Effector memory CD8-positive, alpha-beta T cell (primary cell): ENCODE measurements around the gene MIA2.
"Not testable (repeated sequence)": the region's sequence is repeated elsewhere in the genome, so short reads cannot be mapped to it uniquely, and the experiment has no call there.

Source experiments
- ATAC-seq: fragments of 150-1000 bp; cut with Tn5 transposase; replicated peaks from 2 replicates; pipeline ENCODE4 v1.10.0; 2021; ENCODE audit warnings: mild to moderate bottlenecking, moderate library complexity
- DNase-seq, 3 experiments: peaks; one replicate each; pipeline ENCODE4 v3.0.0; 2021
- H3K27ac Mint-ChIP-seq, 2 donors: one replicate each; pipeline ENCODE4 v1.8.0; 2022; ENCODE audit warnings: mild to moderate bottlenecking in 2 of 2, mixed read lengths in 2 of 2, moderate library complexity in 2 of 2
- H3K27me3 Mint-ChIP-seq, 2 donors: one replicate each; pipeline ENCODE4 v1.8.0; 2022; ENCODE audit warnings: mixed read lengths in 2 of 2
- H3K36me3 Mint-ChIP-seq: one replicate; pipeline ENCODE4 v1.8.0; 2022; ENCODE audit warnings: mild to moderate bottlenecking, moderate library complexity, mixed read lengths; ENCODE audit not compliant: insufficient read depth
- H3K4me1 Mint-ChIP-seq, 2 donors: one replicate each; pipeline ENCODE4 v1.8.0; 2022; ENCODE audit warnings: low read depth in 2 of 2, mixed read lengths in 2 of 2
- H3K4me3 Mint-ChIP-seq, 2 donors: one replicate each; pipeline ENCODE4 v1.8.0; 2022; ENCODE audit warnings: mild to moderate bottlenecking in 2 of 2, mixed read lengths in 2 of 2, moderate library complexity in 2 of 2
- H3K9me3 Mint-ChIP-seq, 2 donors: one replicate each; pipeline ENCODE4 v1.8.0; 2022; ENCODE audit warnings: mixed read lengths in 2 of 2

The MIA2 gene

GRCh38 chr14:39219075-39219499 lies 14.6 kb upstream of the MIA2 start:
- DNase-seq (no peak), ATAC-seq (no peak)
- Mint-ChIP-seq H3K4me3 (no peak overlapping the region), H3K9me3 (no peaks in the 10 kb centered on the region), H3K27me3 (no peaks in the 10 kb centered on the region), H3K36me3 (no peaks in the 10 kb centered on the region), H3K27ac (no peak overlapping the region), H3K4me1 (peaks cover 4 to 6% of the 10 kb centered on the region in 2 donors)

GRCh38 chr14:39220473-39220872 lies 13.2 kb upstream of the MIA2 start:
- not testable (repeated sequence) for H3K27me3 Mint-ChIP-seq, H3K4me1 Mint-ChIP-seq, H3K27ac Mint-ChIP-seq, DNase-seq, H3K9me3 Mint-ChIP-seq, H3K36me3 Mint-ChIP-seq, ATAC-seq, H3K4me3 Mint-ChIP-seq

- Mint-ChIP-seq H3K27me3 (no peaks in the 10 kb centered on the region), H3K9me3 (no peaks in the 10 kb centered on the region), H3K4me1 (peaks cover 26 to 41% of the 10 kb centered on the region in 2 donors), H3K27ac (peak overlapping the region; percentile 98), H3K4me3 (peak overlapping the region in 1 of 2 donors; percentile 54), H3K36me3 (peaks cover 15% of the 10 kb centered on the region)
- ATAC-seq (no peak), DNase-seq (no peak)
Observed at GRCh38 chr14:39228044-39228443, 5.7 kb upstream of the MIA2 start.

- H3K9me3 Mint-ChIP-seq, result no peaks in the 10 kb centered on the region
- ATAC-seq (no peak), DNase-seq (no peak)
- peaks cover 15% of the 10 kb centered on the region for H3K36me3 Mint-ChIP-seq
- no peaks in the 10 kb centered on the region for H3K27me3 Mint-ChIP-seq
- H3K27ac Mint-ChIP-seq, result peak overlapping the region; percentile 98
- H3K4me3 Mint-ChIP-seq, result peak overlapping the region; percentile 54 to 62
- peaks cover 28 to 44% of the 10 kb centered on the region in 2 donors for H3K4me1 Mint-ChIP-seq
Observed at GRCh38 chr14:39228509-39229221, 5.0 kb upstream of the MIA2 start.

GRCh38 chr14:39229222-39229543 lies 4.5 kb upstream of the MIA2 start:
- Mint-ChIP-seq H3K36me3 (peaks cover 15% of the 10 kb centered on the region), H3K9me3 (no peaks in the 10 kb centered on the region), H3K4me3 (peak overlapping the region; percentile 54 to 62), H3K4me1 (peaks cover 28 to 47% of the 10 kb centered on the region in 2 donors), H3K27ac (peak overlapping the region; percentile 98), H3K27me3 (no peaks in the 10 kb centered on the region)
- ATAC-seq (peak; percentile 87), DNase-seq (peak; percentile 43 to 49 (median 48))

GRCh38 chr14:39229601-39230110 lies 4.1 kb upstream of the MIA2 start:
- peak overlapping the region in 1 of 2 donors; percentile 54 for H3K4me3 Mint-ChIP-seq
- ATAC-seq, result peak; percentile 16
- H3K4me1 Mint-ChIP-seq, result peaks cover 28 to 47% of the 10 kb centered on the region in 2 donors
- H3K27me3 Mint-ChIP-seq, result no peaks in the 10 kb centered on the region
- peak overlapping the region; percentile 98 for H3K27ac Mint-ChIP-seq
- H3K36me3 Mint-ChIP-seq, result peaks cover 15% of the 10 kb centered on the region
- H3K9me3 Mint-ChIP-seq, result no peaks in the 10 kb centered on the region
- DNase-seq, result no peak

GRCh38 chr14:39230416-39231035 lies 3.2 kb upstream of the MIA2 start:
- DNase-seq, result no peak
- peaks cover 15% of the 10 kb centered on the region for H3K36me3 Mint-ChIP-seq
- H3K27ac Mint-ChIP-seq, result peak overlapping the region; percentile 98
- H3K4me1 Mint-ChIP-seq, result peaks cover 28 to 47% of the 10 kb centered on the region in 2 donors
- no peaks in the 10 kb centered on the region for H3K9me3 Mint-ChIP-seq
- no peaks in the 10 kb centered on the region for H3K27me3 Mint-ChIP-seq
- H3K4me3 Mint-ChIP-seq, result peak overlapping the region in 1 of 2 donors; percentile 22
- no peak for ATAC-seq

- ATAC-seq (peak; percentile 40), DNase-seq (peak; percentile 44 to 47 (median 44))
- peaks cover 28 to 47% of the 10 kb centered on the region in 2 donors for H3K4me1 Mint-ChIP-seq
- H3K9me3 Mint-ChIP-seq, H3K27me3 Mint-ChIP-seq: not testable (repeated sequence)
- peak overlapping the region; percentile 98 for H3K27ac Mint-ChIP-seq
- peak overlapping the region in 1 of 2 donors; percentile 30 for H3K4me3 Mint-ChIP-seq
- H3K36me3 Mint-ChIP-seq, result peaks cover 15% of the 10 kb centered on the region
Observed at GRCh38 chr14:39231751-39232553, 1.8 kb upstream of the MIA2 start.

- no peaks in the 10 kb centered on the region for H3K27me3 Mint-ChIP-seq
- peak overlapping the region; percentile 77 to 91 for H3K27ac Mint-ChIP-seq
- H3K9me3 Mint-ChIP-seq, result no peaks in the 10 kb centered on the region
- H3K36me3 Mint-ChIP-seq, result peaks cover 14% of the 10 kb centered on the region
- peaks cover 28 to 43% of the 10 kb centered on the region in 2 donors for H3K4me1 Mint-ChIP-seq
- ATAC-seq (peak; percentile 42), DNase-seq (no peak)
- peak overlapping the region; percentile 53 to 55 for H3K4me3 Mint-ChIP-seq
Observed at GRCh38 chr14:39232554-39233415, 930 bp upstream of the MIA2 start.

- H3K27ac Mint-ChIP-seq, H3K27me3 Mint-ChIP-seq, H3K9me3 Mint-ChIP-seq, ATAC-seq, H3K4me3 Mint-ChIP-seq, DNase-seq, H3K36me3 Mint-ChIP-seq: not testable (repeated sequence)
- peaks cover 12 to 23% of the 10 kb centered on the region in 2 donors for H3K4me1 Mint-ChIP-seq
Observed at GRCh38 chr14:39234986-39235385, 1.3 kb downstream of the MIA2 start.

GRCh38 chr14:39235466-39235865 lies 1.8 kb downstream of the MIA2 start:
- not testable (repeated sequence) for H3K27me3 Mint-ChIP-seq

GRCh38 chr14:39240769-39241168 lies 7.1 kb downstream of the MIA2 start:
- DNase-seq, result no peak
- Mint-ChIP-seq H3K27me3 (no peaks in the 10 kb centered on the region), H3K4me1 (no peaks in the 10 kb centered on the region), H3K9me3 (no peaks in the 10 kb centered on the region), H3K4me3 (no peak overlapping the region), H3K27ac (no peak overlapping the region), H3K36me3 (no peaks in the 10 kb centered on the region)
- no peak for ATAC-seq

More at GRCh38 chr14:39235466-39235865, 1.8 kb downstream of the MIA2 start:
- not testable (repeated sequence) for DNase-seq, H3K36me3 Mint-ChIP-seq, H3K9me3 Mint-ChIP-seq, H3K27ac Mint-ChIP-seq, ATAC-seq, H3K4me3 Mint-ChIP-seq
- H3K4me1 Mint-ChIP-seq, result peaks cover 10 to 20% of the 10 kb centered on the region in 2 donors
